ENCODE results near the gene DNAAF3.

DNAAF3 gene

GRCh38 chr19:55147545-55148251, 18.7 kb downstream of the DNAAF3 start:
- H3K4me3 ChIP-seq (ENCODE audit: insufficient read length, low read depth): no peak overlapping the region
- no peaks in the 10 kb centered on the region for H3K27me3 ChIP-seq (ENCODE audit: insufficient read depth, insufficient read length)
- H3K9ac ChIP-seq (ENCODE audit: insufficient read length, low read depth): peak overlapping the region; percentile 17
- DNase-seq (ENCODE audit: low read depth, low spot score): no peak
- no peak for TF ChIP-seq SUZ12 (IDR thresholded peaks at IDR 0.05; ENCODE audit: extremely low read depth, insufficient read depth, insufficient read length)
- H3K9me3 ChIP-seq (ENCODE audit: insufficient read depth, low read length): no peaks in the 10 kb centered on the region
- peaks cover 11% of the 10 kb centered on the region for H3K4me1 ChIP-seq (ENCODE audit: insufficient read depth, insufficient read length)
- peaks cover 4% of the 10 kb centered on the region for H3K36me3 ChIP-seq (ENCODE audit: insufficient read depth, insufficient read length, low read length)

GRCh38 chr19:55146705-55147273, 19.6 kb downstream of the DNAAF3 start:
- no peak for TF ChIP-seq SUZ12 (IDR thresholded peaks at IDR 0.05; ENCODE audit: extremely low read depth, insufficient read depth, insufficient read length)
- TF ChIP-seq ZNF274 (IDR thresholded peaks at IDR 0.05; ENCODE audit: low read depth, low read length): no peak
- TF ChIP-seq YY1 (IDR thresholded peaks at IDR 0.05; ENCODE audit: insufficient read depth, insufficient read length): no peak
- H3K27me3 ChIP-seq (ENCODE audit: insufficient read depth, insufficient read length): no peaks in the 10 kb centered on the region
- DNase-seq (ENCODE audit: low read depth, low spot score): peak; percentile 56
- H3K4me3 ChIP-seq (ENCODE audit: insufficient read length, low read depth): peak overlapping the region; percentile 55
- peaks cover 4% of the 10 kb centered on the region for H3K36me3 ChIP-seq (ENCODE audit: insufficient read depth, insufficient read length, low read length)
- H3K9ac ChIP-seq (ENCODE audit: insufficient read length, low read depth): peak overlapping the region; percentile 85
- H3K4me1 ChIP-seq (ENCODE audit: insufficient read depth, insufficient read length): peaks cover 11% of the 10 kb centered on the region
- no peaks in the 10 kb centered on the region for H3K9me3 ChIP-seq (ENCODE audit: insufficient read depth, low read length)

DNA sequence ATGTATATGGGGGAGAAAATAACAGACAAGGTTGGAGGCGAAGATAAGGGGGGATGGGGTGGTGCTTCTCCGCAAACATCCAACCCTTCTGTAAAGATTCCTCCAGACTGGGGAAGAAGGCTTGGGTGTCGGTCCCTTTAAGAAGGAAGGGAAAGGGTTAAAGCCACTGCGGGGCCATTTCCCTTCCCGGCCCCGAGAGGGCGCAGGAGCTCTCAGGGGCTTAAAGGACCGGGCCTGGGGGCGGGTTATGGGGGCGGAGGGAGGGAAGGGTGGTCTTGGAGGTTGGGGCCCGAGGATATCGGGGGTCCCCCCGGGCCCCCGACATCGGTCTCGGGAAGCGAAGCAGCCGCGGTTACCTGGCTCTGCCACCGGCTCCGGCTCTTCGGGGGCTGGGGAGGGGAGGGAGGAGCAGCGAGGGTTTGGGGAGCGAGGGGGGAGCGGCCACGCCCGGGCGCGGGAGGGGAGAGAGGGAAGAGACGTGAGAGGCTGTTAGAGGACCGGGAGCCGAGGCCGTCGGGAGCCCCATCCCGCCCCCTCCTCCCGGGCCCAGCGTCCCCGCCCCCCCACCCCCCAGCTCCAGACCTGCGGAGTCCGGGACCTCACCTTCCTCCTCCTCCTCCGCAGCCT, 20.2 kb downstream of the DNAAF3 start:
- DNase-seq (ENCODE audit: low read depth, low spot score): no peak
- no peaks in the 10 kb centered on the region for H3K27me3 ChIP-seq (ENCODE audit: insufficient read depth, insufficient read length)
- peak overlapping the region; percentile 85 for H3K9ac ChIP-seq (ENCODE audit: insufficient read length, low read depth)
- TF ChIP-seq ZNF274 (IDR thresholded peaks at IDR 0.05; ENCODE audit: low read depth, low read length): no peak
- TF ChIP-seq SUZ12 (IDR thresholded peaks at IDR 0.05; ENCODE audit: extremely low read depth, insufficient read depth, insufficient read length): no peak
- no peak for TF ChIP-seq YY1 (IDR thresholded peaks at IDR 0.05; ENCODE audit: insufficient read depth, insufficient read length)
- H3K9me3 ChIP-seq (ENCODE audit: insufficient read depth, low read length): no peaks in the 10 kb centered on the region
- H3K36me3 ChIP-seq (ENCODE audit: insufficient read depth, insufficient read length, low read length): peaks cover 4% of the 10 kb centered on the region
- peaks cover 11% of the 10 kb centered on the region for H3K4me1 ChIP-seq (ENCODE audit: insufficient read depth, insufficient read length)
- peak overlapping the region; percentile 55 for H3K4me3 ChIP-seq (ENCODE audit: insufficient read length, low read depth)

- DNase-seq (ENCODE audit: low read depth, low spot score): no peak
- peaks cover 8% of the 10 kb centered on the region for H3K36me3 ChIP-seq (ENCODE audit: insufficient read depth, insufficient read length, low read length)
- TF ChIP-seq YY1 (IDR thresholded peaks at IDR 0.05; ENCODE audit: insufficient read depth, insufficient read length) (no peak), ZNF274 (IDR thresholded peaks at IDR 0.05; ENCODE audit: low read depth, low read length) (no peak), SUZ12 (IDR thresholded peaks at IDR 0.05; ENCODE audit: extremely low read depth, insufficient read depth, insufficient read length) (no peak)
- no peak overlapping the region for H3K9ac ChIP-seq (ENCODE audit: insufficient read length, low read depth)
- H3K27me3 ChIP-seq (ENCODE audit: insufficient read depth, insufficient read length): no peaks in the 10 kb centered on the region
- peaks cover 13% of the 10 kb centered on the region for H3K4me1 ChIP-seq (ENCODE audit: insufficient read depth, insufficient read length)
- H3K4me3 ChIP-seq (ENCODE audit: insufficient read length, low read depth): no peak overlapping the region
- H3K9me3 ChIP-seq (ENCODE audit: insufficient read depth, low read length): no peaks in the 10 kb centered on the region
Observed at GRCh38 chr19:55145232-55145631, 21.2 kb downstream of the DNAAF3 start.

DNA sequence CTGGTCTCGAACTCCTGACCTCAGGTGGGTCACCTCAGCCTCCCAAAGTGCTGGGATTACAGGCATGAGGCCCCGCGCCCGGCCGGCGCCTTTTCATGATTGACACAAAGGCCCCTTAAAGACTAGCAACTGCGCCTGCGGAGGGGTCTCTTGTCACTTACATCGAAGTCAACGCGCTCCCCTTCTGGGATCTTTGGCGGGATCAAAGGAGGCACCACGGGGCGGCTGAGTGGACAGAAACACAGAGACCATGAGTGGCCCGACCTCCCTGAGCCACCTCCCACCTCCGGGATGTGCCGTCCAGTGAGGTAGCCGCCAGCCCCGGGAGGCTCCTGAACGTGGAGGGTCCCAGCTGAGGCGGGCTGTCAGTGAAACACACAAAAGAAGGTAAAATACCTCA, 24.7 kb downstream of the DNAAF3 start:
- DNase-seq (ENCODE audit: low read depth, low spot score): no peak
- no peak overlapping the region for H3K9ac ChIP-seq (ENCODE audit: insufficient read length, low read depth)
- TF ChIP-seq ZNF274 (IDR thresholded peaks at IDR 0.05; ENCODE audit: low read depth, low read length) (no peak), SUZ12 (IDR thresholded peaks at IDR 0.05; ENCODE audit: extremely low read depth, insufficient read depth, insufficient read length) (no peak), YY1 (IDR thresholded peaks at IDR 0.05; ENCODE audit: insufficient read depth, insufficient read length) (no peak)
- no peaks in the 10 kb centered on the region for H3K9me3 ChIP-seq (ENCODE audit: insufficient read depth, low read length)
- H3K4me1 ChIP-seq (ENCODE audit: insufficient read depth, insufficient read length): peaks cover 5% of the 10 kb centered on the region
- peaks cover 11% of the 10 kb centered on the region for H3K36me3 ChIP-seq (ENCODE audit: insufficient read depth, insufficient read length, low read length)
- no peaks in the 10 kb centered on the region for H3K27me3 ChIP-seq (ENCODE audit: insufficient read depth, insufficient read length)
- no peak overlapping the region for H3K4me3 ChIP-seq (ENCODE audit: insufficient read length, low read depth)

- TF ChIP-seq YY1 (IDR thresholded peaks at IDR 0.05; ENCODE audit: insufficient read depth, insufficient read length) (no peak), SUZ12 (IDR thresholded peaks at IDR 0.05; ENCODE audit: extremely low read depth, insufficient read depth, insufficient read length) (no peak), ZNF274 (IDR thresholded peaks at IDR 0.05; ENCODE audit: low read depth, low read length) (no peak)
- Histone ChIP-seq H3K9ac (ENCODE audit: insufficient read length, low read depth) (no peak overlapping the region), H3K4me3 (ENCODE audit: insufficient read length, low read depth) (no peak overlapping the region), H3K27me3 (ENCODE audit: insufficient read depth, insufficient read length) (no peaks in the 10 kb centered on the region), H3K36me3 (ENCODE audit: insufficient read depth, insufficient read length, low read length) (peaks cover 29% of the 10 kb centered on the region), H3K4me1 (ENCODE audit: insufficient read depth, insufficient read length) (peaks cover 10% of the 10 kb centered on the region), H3K9me3 (ENCODE audit: insufficient read depth, low read length) (no peaks in the 10 kb centered on the region)
- DNase-seq (ENCODE audit: low read depth, low spot score): no peak
Observed at GRCh38 chr19:55137915-55138314, 28.5 kb downstream of the DNAAF3 start.

GRCh38 chr19:55136399-55137102, 29.9 kb downstream of the DNAAF3 start:
- no peak for DNase-seq (ENCODE audit: low read depth, low spot score)
- peaks cover 10% of the 10 kb centered on the region for H3K4me1 ChIP-seq (ENCODE audit: insufficient read depth, insufficient read length)
- TF ChIP-seq ZNF274 (IDR thresholded peaks at IDR 0.05; ENCODE audit: low read depth, low read length) (no peak), YY1 (IDR thresholded peaks at IDR 0.05; ENCODE audit: insufficient read depth, insufficient read length) (no peak), SUZ12 (IDR thresholded peaks at IDR 0.05; ENCODE audit: extremely low read depth, insufficient read depth, insufficient read length) (no peak)
- H3K4me3 ChIP-seq (ENCODE audit: insufficient read length, low read depth): no peak overlapping the region
- H3K9me3 ChIP-seq (ENCODE audit: insufficient read depth, low read length): no peaks in the 10 kb centered on the region
- H3K9ac ChIP-seq (ENCODE audit: insufficient read length, low read depth): no peak overlapping the region
- peaks cover 36% of the 10 kb centered on the region for H3K36me3 ChIP-seq (ENCODE audit: insufficient read depth, insufficient read length, low read length)
- H3K27me3 ChIP-seq (ENCODE audit: insufficient read depth, insufficient read length): no peaks in the 10 kb centered on the region
